K562 (cell line): Measurements from ENCODE around the gene CPM. TPM values are rescaled to one million over a fixed set of nuclear protein-coding genes. Genes with fewer than 3 reads are reported as not detected.

Experiments used
- ATAC-seq: fragments of 200-7000 bp; cut with Tn5 transposase; 3 replicates; pipeline ENCODE4 v1.9.1; 2020; ENCODE audit warnings: moderate library complexity
- BruUV-seq: library from RNA; stranded (reverse); fragments of 400-500 nt; replicated peaks from 2 replicates; lab custom pipeline; 2021; lab: Mats Ljungman, UMichigan
- CTCF ChIA-PET: fragments of 300-600 bp; formaldehyde crosslinking; extraction: SDS; loops from one replicate; lab custom pipeline; 2021; ENCODE audit warnings: low intra/inter-chr PET ratio; lab: Yijun Ruan, JAX
- POLR2A ChIA-PET: fragments of 300-600, 350-650 bp; sonication (Branson Sonifier 250); formaldehyde crosslinking; extraction: SDS; loops from one replicate; lab custom pipeline; 2021; ENCODE audit warnings: antibody characterized with exemption, inconsistent platforms; lab: Yijun Ruan, JAX
- DNase-seq, 4 experiments: peaks; one replicate each; pipeline versions ENCODE4 v3.0.0 to v3.0.0-alpha.2; 2011 to 2018; ENCODE audit warnings: low spot score in 3 of 4, mixed read lengths in 3 of 4; ENCODE audit errors: extremely low read depth in 1 of 4
- FAIRE-seq: peaks from 2 replicates; lab custom pipeline; 2011; peaks lifted over from hg19 to GRCh38; lab: Jason Lieb, UNC
- H2AFZ ChIP-seq: 2 replicates; pipeline ENCODE4 v1.6.0; 2011; ENCODE audit warnings: low read depth, low read length, control low read depth, inconsistent platforms
- H3K27ac ChIP-seq: fragments of 200-600 bp; 3 replicates; pipeline ENCODE4 v1.8.0; 2011; ENCODE audit warnings: low read depth, mild to moderate bottlenecking, control low read depth, inconsistent platforms, low read length, moderate library complexity, mixed read lengths; ENCODE audit errors: extremely low read depth
- H3K27me3 ChIP-seq, 2 experiments: fragments of 300-600 bp in 1 of 2; 2 replicates in 1 of 2; 3 replicates in 1 of 2; pipeline versions ENCODE4 v1.6.0 to v1.8.0; 2011; ENCODE audit warnings: inconsistent platforms in 2 of 2, low read length in 2 of 2, mild to moderate bottlenecking in 1 of 2, mixed read lengths in 1 of 2, moderate library complexity in 1 of 2; ENCODE audit not compliant: control insufficient read depth in 2 of 2, insufficient read depth in 2 of 2
- H3K36me3 ChIP-seq: fragments of 300-600 bp; 3 replicates; pipeline ENCODE4 v1.8.0; 2011; ENCODE audit warnings: mild to moderate bottlenecking, low read length, inconsistent platforms; ENCODE audit not compliant: control insufficient read depth, insufficient read depth
- H3K4me1 ChIP-seq, 2 experiments: fragments of 200-600 bp in 1 of 2; replicated peaks in 1 of 2; 2 replicates in 1 of 2; 3 replicates in 1 of 2; pipeline versions ENCODE4 v1.5.1 to v1.8.0; 2011; ENCODE audit warnings: inconsistent platforms in 2 of 2, low read length in 2 of 2, mild to moderate bottlenecking in 1 of 2, mixed read lengths in 1 of 2, moderate library complexity in 1 of 2; ENCODE audit not compliant: control insufficient read depth in 2 of 2, insufficient read depth in 2 of 2
- H3K4me2 ChIP-seq: 2 replicates; pipeline ENCODE4 v1.6.1; 2011; ENCODE audit warnings: low read length, control low read depth, inconsistent platforms, mixed read lengths; ENCODE audit not compliant: insufficient read depth
- H3K4me3 ChIP-seq: fragments of 200-600 bp; sonication (generic), shearing (Covaris generic); 2 replicates; pipeline ENCODE4 v1.5.1; 2016; ENCODE audit warnings: control low read depth, inconsistent platforms
- H3K79me2 ChIP-seq: fragments of 200-600 bp; 3 replicates; pipeline ENCODE4 v1.8.0; 2011; ENCODE audit warnings: low read length, inconsistent platforms; ENCODE audit not compliant: control insufficient read depth, insufficient read depth
- H3K9ac ChIP-seq, 2 experiments: 2 replicates each; pipeline versions ENCODE4 v1.6.0 to v1.6.1; 2011; ENCODE audit warnings: low read depth in 2 of 2, low read length in 2 of 2, control low read depth in 1 of 2, inconsistent platforms in 1 of 2, mild to moderate bottlenecking in 1 of 2, mixed read lengths in 1 of 2; ENCODE audit not compliant: insufficient read depth in 1 of 2
- H3K9me1 ChIP-seq: one replicate; pipeline ENCODE4 v1.6.0; 2011; ENCODE audit warnings: inconsistent platforms, mild to moderate bottlenecking, low read length, moderate library complexity; ENCODE audit not compliant: control insufficient read depth, insufficient read depth
- H3K9me3 ChIP-seq: replicated peaks from 2 replicates; pipeline ENCODE4 v1.5.1; 2011; ENCODE audit warnings: low read depth, low read length, inconsistent platforms; ENCODE audit not compliant: control insufficient read depth, insufficient read depth
- H4K20me1 ChIP-seq: replicated peaks from 2 replicates; pipeline ENCODE4 v1.6.1; 2011; ENCODE audit warnings: low read length, inconsistent platforms, mixed read lengths; ENCODE audit not compliant: control insufficient read depth, insufficient read depth
- EWSR1 ChIP-seq: fragments of 450-650 bp; IDR thresholded peaks from 2 replicates; pipeline ENCODE4 v1.6.1; 2018; ENCODE audit warnings: borderline replicate concordance, mild to moderate bottlenecking, low read depth, moderate library complexity; ENCODE audit not compliant: partially characterized antibody
- FOSL1 ChIP-seq: fragments of 200-800 bp; sonication (Bioruptor generic); conservative IDR thresholded peaks from 2 replicates; pipeline ENCODE4 v1.6.1; 2016; ENCODE audit warnings: missing genetic modification characterization, missing compliant biosample characterization
- FOXA1 ChIP-seq: fragments of 450-650 bp; IDR thresholded peaks from 2 replicates; pipeline ENCODE4 v1.6.1; 2016; ENCODE audit warnings: mild to moderate bottlenecking, borderline replicate concordance
- GABPB2 ChIP-seq: fragments of 250-450 bp; sonication (Bioruptor Pico); conservative IDR thresholded peaks from 2 replicates; pipeline ENCODE4 v1.5.1; 2021; ENCODE audit warnings: mild to moderate bottlenecking
- ILK ChIP-seq: fragments of 450-650 bp; IDR thresholded peaks from 2 replicates; pipeline ENCODE4 v1.6.1; 2016; ENCODE audit warnings: missing genetic modification characterization, low read depth, mild to moderate bottlenecking, missing compliant biosample characterization, moderate library complexity, borderline replicate concordance
- LARP7 ChIP-seq: fragments of 450-650 bp; IDR thresholded peaks from 2 replicates; pipeline ENCODE4 v1.6.1; 2016
- LCOR ChIP-seq: sonication (generic); formaldehyde crosslinking; IDR thresholded peaks from 2 replicates; pipeline ENCODE4 v1.8.0; 2022; ENCODE audit warnings: mild to moderate bottlenecking, missing genetic modification reagents
- POLR2AphosphoS5 ChIP-seq: IDR thresholded peaks from 2 replicates; pipeline ENCODE4 v1.6.1; 2011; ENCODE audit warnings: mild to moderate bottlenecking, low read depth, low read length, moderate library complexity; ENCODE audit not compliant: control insufficient read depth, insufficient read depth
- SMARCA4 ChIP-seq: fragments of 450-650 bp; IDR thresholded peaks from 2 replicates; pipeline ENCODE4 v1.6.1; 2016
- U2AF2 ChIP-seq: fragments of 200-400 bp; formaldehyde crosslinking; optimal IDR thresholded peaks from 2 replicates; pipeline ENCODE3; 2017; ENCODE audit warnings: low read depth, mild to moderate bottlenecking, low read length
- ZNF583 ChIP-seq: fragments of 250-450 bp; sonication (Bioruptor Pico); IDR thresholded peaks from 2 replicates; pipeline ENCODE4 v1.4.0; 2020
- ZNF79 ChIP-seq: fragments of 250-450 bp; sonication (Bioruptor Pico); IDR thresholded peaks from 2 replicates; pipeline ENCODE4 v1.4.0; 2020; ENCODE audit warnings: low read depth, mild to moderate bottlenecking, moderate library complexity
- ZZZ3 ChIP-seq: fragments of 450-650 bp; IDR thresholded peaks from 2 replicates; pipeline ENCODE4 v1.6.1; 2016; ENCODE audit warnings: antibody characterized with exemption, mild to moderate bottlenecking, moderate library complexity
- WGBS: fragments of 100-300 bp; shearing (Covaris generic); methylation state at CpG from one replicate; pipeline ENCODE4 v1.1.6; 2016; ENCODE audit warnings: low coverage, mixed read lengths; ENCODE audit not compliant: insufficient coverage; ENCODE audit errors: missing lambda C conversion rate; 5-methylcytosine and 5-hydroxymethylcytosine counted together
- in situ Hi-C: fragments of 300-500 bp; cut with MboI; formaldehyde crosslinking; loops from 4 replicates; pipeline ENCODE4 v1.15.0; 2018; ENCODE audit warnings: inconsistent platforms, mixed read lengths
- intact Hi-C: fragments of 100-400 bp; cut with micrococcal nuclease; formaldehyde crosslinking; loops from 2 replicates; pipeline ENCODE4 v1.14.2; 2022
- polyA plus RNA-seq, 8 experiments: library from polyadenylated mRNA; depleted of rRNA in 4 of 8; stranded (reverse) in 5 of 8; unstranded in 3 of 8; fragments of >200 nt; fragmentation: Nextera tagmentation in 2 of 8; fragmentation: Illumina TruSeq in 1 of 8; extraction: Ambion mirVana in 2 of 8; extraction: Trizol in 1 of 8; gene quantifications; 2 replicates each; pipeline versions ENCODE4 v1.2.1 to v1.2.3, GENCODE V29; 2011 to 2014; ENCODE audit warnings: inconsistent platforms in 1 of 8, missing spikeins in 1 of 8
- total RNA-seq, 7 experiments: library from RNA; depleted of rRNA in 6 of 7; stranded (reverse); fragments of >200 nt in 6 of 7; fragmentation: Illumina TruSeq in 2 of 7; extraction: Trizol in 2 of 7; gene quantifications; 2 replicates each; pipeline versions ENCODE4 v1.2.1 to v1.2.3, GENCODE V29; 2011 to 2021; ENCODE audit warnings: low replicate concordance in 1 of 7
- TF ChIP-seq, protein P1 (sequence below): sonication (generic); formaldehyde crosslinking; IDR thresholded peaks from 2 replicates; pipeline ENCODE4 v1.8.0; 2022; ENCODE audit warnings: missing genetic modification reagents, mild to moderate bottlenecking, moderate library complexity, borderline replicate concordance
- TF ChIP-seq, protein P2 (sequence below): sonication (generic); formaldehyde crosslinking; IDR thresholded peaks from 2 replicates; pipeline ENCODE4 v1.8.1; 2023; ENCODE audit warnings: mild to moderate bottlenecking, missing genetic modification reagents, moderate library complexity

CPM gene
- total and polyA plus RNA-seq, 9 of the 15 experiments (the other 6 are each of a cell fraction or from before 2014, with no cell fraction given): 0.31 TPM; not detected in 8

DNA sequence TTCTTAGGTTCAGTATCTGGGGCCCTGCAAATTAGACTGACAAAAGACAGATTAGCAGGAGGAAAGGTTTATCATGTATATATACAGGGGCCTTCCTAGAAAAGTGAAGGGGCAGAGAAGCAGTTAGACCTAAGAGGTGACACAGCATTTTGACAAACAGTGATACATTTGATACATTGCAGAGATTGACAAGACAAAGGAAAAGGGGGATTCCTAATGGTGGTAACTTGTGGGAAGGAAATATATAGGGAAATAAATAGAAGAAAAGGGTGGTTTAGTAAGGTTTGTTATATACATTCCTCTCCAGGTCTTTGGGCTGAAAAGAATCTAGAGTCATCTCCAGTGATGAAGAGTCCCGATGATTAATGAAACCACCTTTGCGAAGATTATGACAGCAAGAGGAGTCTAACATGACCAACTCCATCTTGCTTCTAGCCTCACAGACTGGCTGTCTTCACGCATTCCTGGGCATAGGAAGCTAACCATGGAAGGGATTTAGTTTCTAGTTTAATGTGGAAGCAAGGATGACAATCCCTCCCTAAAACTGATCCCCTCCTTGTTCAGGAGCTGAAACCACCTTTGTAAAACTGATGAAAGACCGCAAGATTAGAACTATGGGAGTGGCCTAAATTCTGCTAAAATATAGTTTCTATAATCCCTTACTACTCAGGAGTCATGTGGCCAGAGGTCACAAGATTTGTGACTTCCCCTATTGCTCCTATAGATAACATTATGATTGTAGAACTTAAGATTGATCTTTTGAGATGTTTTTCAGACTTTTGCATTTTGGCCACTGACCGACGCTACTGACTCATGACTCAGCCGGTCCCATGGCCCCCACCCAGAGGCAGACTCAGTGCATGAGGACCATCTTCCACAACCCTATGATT is 31.1 kb upstream of the CPM start:
- Histone ChIP-seq H3K9ac (no peak overlapping the region), H3K4me3 (no peak overlapping the region), H3K4me2 (no peak overlapping the region), H3K36me3 (no peaks in the 10 kb centered on the region), H3K27me3 (no peaks in the 10 kb centered on the region), H2AFZ (no peak overlapping the region), H3K9me3 (no peaks in the 10 kb centered on the region), H3K9me1 (no peaks in the 10 kb centered on the region), H4K20me1 (no peaks in the 10 kb centered on the region), H3K79me2 (no peaks in the 10 kb centered on the region), H3K27ac (no peak overlapping the region), H3K4me1 (no peaks in the 10 kb centered on the region)
- ChIA-PET POLR2A (no interaction called here), CTCF (no interaction called here)
- FAIRE-seq (no peak), DNase-seq (no peak), ATAC-seq (no peak)
- in situ Hi-C loops: no loop called here
- 4% methylated on average over 7 of the region's 7 CpGs for WGBS
- intact Hi-C loops: no loop called here
- no TSS peak for BruUV-seq
- TF ChIP-seq ZNF583 (CRISPR knock-in tag) (no peak), ILK (no peak), U2AF2 (no peak), POLR2AphosphoS5 (no peak), ZNF79 (CRISPR knock-in tag) (no peak), LCOR (CRISPR knock-in tag) (no peak), GABPB2 (CRISPR knock-in tag) (no peak), SMARCA4 (no peak), FOSL1 (tag) (no peak), LARP7 (no peak), FOXA1 (no peak), EWSR1 (no peak), ZZZ3 (no peak)
- TF ChIP-seq, protein P1, sequence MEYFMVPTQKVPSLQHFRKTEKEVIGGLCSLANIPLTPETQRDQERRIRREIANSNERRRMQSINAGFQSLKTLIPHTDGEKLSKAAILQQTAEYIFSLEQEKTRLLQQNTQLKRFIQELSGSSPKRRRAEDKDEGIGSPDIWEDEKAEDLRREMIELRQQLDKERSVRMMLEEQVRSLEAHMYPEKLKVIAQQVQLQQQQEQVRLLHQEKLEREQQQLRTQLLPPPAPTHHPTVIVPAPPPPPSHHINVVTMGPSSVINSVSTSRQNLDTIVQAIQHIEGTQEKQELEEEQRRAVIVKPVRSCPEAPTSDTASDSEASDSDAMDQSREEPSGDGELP (CRISPR knock-in tag): no peak
- TF ChIP-seq, protein P2, sequence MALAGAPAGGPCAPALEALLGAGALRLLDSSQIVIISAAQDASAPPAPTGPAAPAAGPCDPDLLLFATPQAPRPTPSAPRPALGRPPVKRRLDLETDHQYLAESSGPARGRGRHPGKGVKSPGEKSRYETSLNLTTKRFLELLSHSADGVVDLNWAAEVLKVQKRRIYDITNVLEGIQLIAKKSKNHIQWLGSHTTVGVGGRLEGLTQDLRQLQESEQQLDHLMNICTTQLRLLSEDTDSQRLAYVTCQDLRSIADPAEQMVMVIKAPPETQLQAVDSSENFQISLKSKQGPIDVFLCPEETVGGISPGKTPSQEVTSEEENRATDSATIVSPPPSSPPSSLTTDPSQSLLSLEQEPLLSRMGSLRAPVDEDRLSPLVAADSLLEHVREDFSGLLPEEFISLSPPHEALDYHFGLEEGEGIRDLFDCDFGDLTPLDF: no peak
- TF ChIP-seq, all 486 proteins: peak for 0
